Effector memory CD8-positive, alpha-beta T cell (primary cell): ENCODE results near the gene C12orf76.
A peak's percentile ranks its signal among the peaks of the same experiment; 100 is the strongest.
"Not testable (repeated sequence)": the region's sequence is repeated elsewhere in the genome, so short reads cannot be mapped to it uniquely, and the experiment has no call there.

ENCODE experiments used
- ATAC-seq: fragments of 150-1000 bp; cut with Tn5 transposase; replicated peaks from 2 replicates; pipeline ENCODE4 v1.10.0; 2021; ENCODE audit warnings: mild to moderate bottlenecking, moderate library complexity
- DNase-seq, 3 experiments: peaks; one replicate each; pipeline ENCODE4 v3.0.0; 2021
- H3K27ac Mint-ChIP-seq, 2 donors: one replicate each; pipeline ENCODE4 v1.8.0; 2022; ENCODE audit warnings: mild to moderate bottlenecking in 2 of 2, mixed read lengths in 2 of 2, moderate library complexity in 2 of 2
- H3K27me3 Mint-ChIP-seq, 2 donors: one replicate each; pipeline ENCODE4 v1.8.0; 2022; ENCODE audit warnings: mixed read lengths in 2 of 2
- H3K36me3 Mint-ChIP-seq: one replicate; pipeline ENCODE4 v1.8.0; 2022; ENCODE audit warnings: mild to moderate bottlenecking, moderate library complexity, mixed read lengths; ENCODE audit not compliant: insufficient read depth
- H3K4me1 Mint-ChIP-seq, 2 donors: one replicate each; pipeline ENCODE4 v1.8.0; 2022; ENCODE audit warnings: low read depth in 2 of 2, mixed read lengths in 2 of 2
- H3K4me3 Mint-ChIP-seq, 2 donors: one replicate each; pipeline ENCODE4 v1.8.0; 2022; ENCODE audit warnings: mild to moderate bottlenecking in 2 of 2, mixed read lengths in 2 of 2, moderate library complexity in 2 of 2
- H3K9me3 Mint-ChIP-seq, 2 donors: one replicate each; pipeline ENCODE4 v1.8.0; 2022; ENCODE audit warnings: mixed read lengths in 2 of 2

C12orf76 gene

DNA sequence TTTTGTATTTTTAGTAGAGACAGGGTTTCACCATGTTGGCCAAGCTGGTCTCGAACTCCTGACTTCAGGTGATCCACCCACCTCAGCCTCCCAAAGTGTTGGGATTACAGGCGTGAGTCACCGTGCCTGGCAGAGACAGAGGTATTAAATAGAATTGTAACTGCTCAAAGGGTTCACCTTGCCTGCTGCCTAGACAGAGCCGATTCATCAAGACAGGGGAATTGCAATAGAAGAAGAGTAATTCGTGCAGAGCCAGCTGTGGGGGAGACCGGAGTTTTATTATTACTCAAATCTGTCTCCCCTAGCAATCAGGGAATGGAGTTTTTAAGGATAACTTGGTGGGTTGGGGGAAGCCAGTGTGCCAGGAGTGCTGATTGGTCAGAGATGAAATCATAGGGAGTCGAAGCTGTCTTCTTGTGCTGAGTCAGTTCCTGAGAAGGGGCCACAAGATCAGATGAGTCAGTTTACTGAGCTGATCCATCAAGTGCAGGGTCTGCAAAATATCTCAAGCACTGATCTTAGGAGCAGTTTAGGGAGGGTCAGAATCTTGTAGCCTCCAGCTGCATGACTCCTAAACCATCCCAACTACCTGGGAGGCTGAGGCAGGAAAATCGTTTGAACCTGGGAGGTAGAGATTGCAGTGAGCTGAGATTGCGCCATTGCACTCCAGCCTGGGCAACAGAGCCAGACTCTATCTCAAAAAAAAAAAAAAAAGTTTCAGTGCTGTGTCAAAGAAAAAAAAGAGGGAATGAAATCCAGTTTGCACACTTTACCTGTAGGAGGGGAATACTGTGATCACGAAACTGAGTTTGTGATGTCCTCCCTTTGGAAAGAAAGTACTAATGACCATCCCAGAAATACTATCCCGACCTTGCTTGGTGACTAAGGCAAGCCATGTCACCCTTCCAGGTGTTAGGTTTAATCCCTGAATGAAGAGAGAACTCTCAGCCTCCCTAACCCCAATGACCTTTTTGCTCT lies 7.3 kb upstream of the C12orf76 start:
- ATAC-seq, DNase-seq, H3K36me3 Mint-ChIP-seq, H3K4me1 Mint-ChIP-seq, H3K9me3 Mint-ChIP-seq, H3K27ac Mint-ChIP-seq, H3K27me3 Mint-ChIP-seq, H3K4me3 Mint-ChIP-seq: not testable (repeated sequence)

DNA sequence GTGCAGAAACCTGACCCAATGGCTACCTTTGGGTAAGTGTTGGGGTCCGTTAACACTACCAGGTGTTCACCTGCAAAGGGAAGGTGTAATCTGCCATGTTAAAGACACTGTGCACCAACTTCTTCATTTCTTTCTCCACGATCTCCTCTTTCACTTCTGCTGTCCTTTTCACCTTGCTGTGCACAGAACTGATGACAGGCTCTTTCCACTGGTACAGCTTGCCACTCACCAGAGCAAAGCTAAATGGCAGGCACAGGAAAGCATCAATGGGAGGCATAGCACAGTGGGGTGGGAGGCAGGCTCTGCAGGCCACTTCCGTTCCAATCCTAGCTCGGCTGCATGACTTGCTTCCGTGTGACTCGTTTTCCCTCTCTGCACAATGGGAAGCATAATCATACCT lies 2.6 kb upstream of the C12orf76 start:
- ATAC-seq (no peak), DNase-seq (no peak)
- H3K4me1 Mint-ChIP-seq, result peaks cover 16 to 23% of the 10 kb centered on the region in 2 donors
- H3K27me3 Mint-ChIP-seq, result no peaks in the 10 kb centered on the region
- H3K27ac Mint-ChIP-seq, result no peak overlapping the region
- no peaks in the 10 kb centered on the region for H3K9me3 Mint-ChIP-seq
- H3K4me3 Mint-ChIP-seq, result no peak overlapping the region
- H3K36me3 Mint-ChIP-seq, result peaks cover 10% of the 10 kb centered on the region

DNA sequence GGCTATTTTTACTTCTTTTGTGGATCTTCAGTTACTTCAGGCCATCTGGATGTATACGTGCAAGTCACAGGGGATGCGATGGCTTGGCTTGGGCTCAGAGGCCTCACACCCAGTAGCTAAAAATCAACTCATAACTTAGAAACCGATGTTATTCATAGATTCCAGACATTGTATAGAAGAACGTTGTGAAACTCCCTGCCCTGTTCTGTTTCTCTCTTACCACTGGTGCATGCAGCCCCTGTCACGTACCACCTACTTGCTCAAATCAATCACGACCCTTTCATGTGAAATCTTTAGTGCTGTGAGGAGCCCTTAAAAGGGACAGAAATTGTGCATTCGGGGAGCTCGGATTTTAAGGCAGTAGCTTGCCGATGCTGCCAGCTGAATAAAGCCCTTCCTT lies 1.3 kb upstream of the C12orf76 start:
- H3K9me3 Mint-ChIP-seq, DNase-seq, H3K4me3 Mint-ChIP-seq, ATAC-seq, H3K27me3 Mint-ChIP-seq: not testable (repeated sequence)
- Mint-ChIP-seq H3K36me3 (peaks cover 11% of the 10 kb centered on the region), H3K4me1 (peaks cover 17 to 23% of the 10 kb centered on the region in 2 donors), H3K27ac (peak overlapping the region in 1 of 2 donors; percentile 31)

DNA sequence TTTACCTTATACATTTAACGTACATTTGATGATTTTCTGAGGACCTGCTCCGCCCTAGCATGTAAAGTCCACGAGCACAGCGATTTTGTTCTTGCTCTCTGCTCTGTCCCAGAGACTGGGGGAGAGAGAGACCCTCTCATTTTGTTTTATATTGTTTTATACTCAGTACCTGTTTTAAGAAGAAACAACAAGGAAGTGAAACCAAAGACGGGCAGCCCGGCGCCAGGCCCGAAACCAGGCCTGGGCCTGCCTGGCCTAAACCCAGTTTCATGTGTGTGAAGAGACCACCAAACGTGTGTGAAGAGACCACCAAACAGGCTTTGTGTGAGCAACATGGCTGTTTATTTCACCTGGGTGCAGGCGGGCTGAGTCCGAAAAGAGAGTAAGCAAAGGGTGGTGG lies 712 bp upstream of the C12orf76 start:
- peaks cover 14% of the 10 kb centered on the region for H3K36me3 Mint-ChIP-seq
- not testable (repeated sequence) for DNase-seq, H3K9me3 Mint-ChIP-seq, ATAC-seq, H3K27me3 Mint-ChIP-seq
- peak overlapping the region; percentile 89 to 98 for H3K4me3 Mint-ChIP-seq
- H3K4me1 Mint-ChIP-seq, result peaks cover 17 to 23% of the 10 kb centered on the region in 2 donors
- peak overlapping the region; percentile 92 to 97 for H3K27ac Mint-ChIP-seq

DNA sequence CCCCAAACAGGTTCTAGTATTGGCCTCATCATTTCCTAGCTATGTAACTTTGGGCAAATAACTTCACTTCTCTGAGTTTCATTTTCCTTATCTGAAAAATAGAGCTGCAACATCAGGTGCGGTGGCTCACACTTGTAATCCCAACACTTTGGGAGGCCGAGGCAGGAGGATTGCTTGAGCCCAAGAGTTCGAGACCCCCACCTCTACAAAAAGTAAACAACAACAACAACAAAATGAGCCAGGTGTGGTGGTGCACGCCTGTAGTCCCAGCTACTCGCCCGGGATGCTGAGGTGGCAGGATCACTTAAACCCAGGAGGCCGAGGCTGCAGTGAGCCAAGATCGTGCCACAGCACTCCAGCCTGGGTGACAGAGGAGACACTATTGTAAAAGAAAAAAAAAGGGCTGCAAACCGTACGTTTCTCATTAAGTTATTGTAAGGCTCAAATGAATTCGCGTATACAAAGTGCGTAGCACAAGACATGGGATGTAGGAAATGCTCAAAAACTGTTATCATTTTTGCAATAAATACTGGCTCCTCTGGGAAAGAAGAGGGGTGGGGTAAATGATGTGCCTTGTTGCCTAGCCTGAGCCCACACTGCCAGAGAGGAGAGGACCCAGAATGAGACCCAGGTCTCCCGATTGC lies 903 bp downstream of the C12orf76 start:
- Mint-ChIP-seq H3K9me3 (no peaks in the 10 kb centered on the region), H3K4me3 (peak overlapping the region; percentile 89 to 98), H3K27me3 (no peaks in the 10 kb centered on the region), H3K4me1 (peaks cover 21 to 29% of the 10 kb centered on the region in 2 donors), H3K36me3 (peaks cover 14% of the 10 kb centered on the region), H3K27ac (peak overlapping the region in 1 of 2 donors; percentile 97)
- ATAC-seq (no peak), DNase-seq (no peak)

DNA sequence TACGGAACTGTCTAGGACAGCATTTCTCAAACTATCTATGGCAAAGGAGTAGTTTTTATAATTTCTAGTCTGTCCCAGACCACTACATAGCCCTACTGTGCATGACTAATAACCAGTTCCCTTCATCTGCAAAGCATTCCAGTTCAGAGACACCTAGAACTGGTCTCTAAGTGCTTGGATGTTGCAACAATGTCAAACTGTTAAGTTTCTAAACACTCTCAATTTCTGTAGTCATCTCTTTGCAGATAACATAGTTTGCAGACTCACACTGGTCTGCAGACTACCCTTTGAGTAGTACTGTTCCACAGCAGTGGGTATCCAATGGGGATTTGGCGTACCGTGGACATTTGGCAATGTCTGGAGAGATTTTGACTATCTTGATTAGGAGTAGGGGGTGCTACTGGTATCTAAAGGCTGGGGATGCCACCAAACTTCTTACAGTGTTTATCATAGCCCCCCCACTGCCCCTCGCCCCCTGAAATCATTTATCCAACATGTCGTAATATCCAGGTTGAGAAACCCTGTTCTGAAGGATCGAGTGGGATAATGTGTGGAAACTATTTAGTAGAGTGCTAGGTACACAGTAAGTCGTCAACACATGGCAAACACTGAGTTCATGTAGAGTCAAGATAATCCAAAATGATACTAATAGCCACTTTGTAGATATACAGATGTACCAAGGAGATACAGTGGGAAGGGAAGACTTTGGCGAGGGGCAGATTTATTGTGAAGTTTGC lies 1.7 kb downstream of the C12orf76 start:
- no peak for DNase-seq
- Mint-ChIP-seq H3K4me1 (peaks cover 23 to 29% of the 10 kb centered on the region in 2 donors), H3K36me3 (peaks cover 14% of the 10 kb centered on the region), H3K27ac (no peak overlapping the region), H3K4me3 (peak overlapping the region; percentile 89 to 98), H3K27me3 (no peaks in the 10 kb centered on the region), H3K9me3 (no peaks in the 10 kb centered on the region)
- no peak for ATAC-seq

DNA sequence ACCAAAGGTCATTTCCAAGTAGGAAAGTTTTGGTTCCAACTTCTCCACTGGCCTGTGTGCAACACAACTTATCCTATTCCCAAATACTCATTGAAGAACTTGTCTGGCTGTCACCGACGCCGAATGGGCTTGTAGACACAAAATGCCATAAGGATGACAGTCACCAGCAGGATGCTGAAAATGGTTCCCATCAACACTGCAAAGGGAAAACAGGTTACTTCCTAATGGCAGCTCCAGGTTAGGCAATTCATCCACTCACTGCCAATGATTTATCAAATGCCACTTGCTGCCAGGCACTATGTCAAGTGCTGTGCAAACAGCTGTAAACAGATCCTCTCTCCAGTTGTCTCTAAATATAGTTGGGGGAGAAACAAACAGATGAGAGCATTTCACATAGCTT lies 6.1 kb downstream of the C12orf76 start:
- ATAC-seq (no peak), DNase-seq (no peak)
- Mint-ChIP-seq H3K27me3 (no peaks in the 10 kb centered on the region), H3K4me3 (no peak overlapping the region), H3K27ac (peak overlapping the region; percentile 10 to 25), H3K4me1 (peaks cover 26 to 31% of the 10 kb centered on the region in 2 donors), H3K36me3 (peaks cover 20% of the 10 kb centered on the region), H3K9me3 (no peaks in the 10 kb centered on the region)

DNA sequence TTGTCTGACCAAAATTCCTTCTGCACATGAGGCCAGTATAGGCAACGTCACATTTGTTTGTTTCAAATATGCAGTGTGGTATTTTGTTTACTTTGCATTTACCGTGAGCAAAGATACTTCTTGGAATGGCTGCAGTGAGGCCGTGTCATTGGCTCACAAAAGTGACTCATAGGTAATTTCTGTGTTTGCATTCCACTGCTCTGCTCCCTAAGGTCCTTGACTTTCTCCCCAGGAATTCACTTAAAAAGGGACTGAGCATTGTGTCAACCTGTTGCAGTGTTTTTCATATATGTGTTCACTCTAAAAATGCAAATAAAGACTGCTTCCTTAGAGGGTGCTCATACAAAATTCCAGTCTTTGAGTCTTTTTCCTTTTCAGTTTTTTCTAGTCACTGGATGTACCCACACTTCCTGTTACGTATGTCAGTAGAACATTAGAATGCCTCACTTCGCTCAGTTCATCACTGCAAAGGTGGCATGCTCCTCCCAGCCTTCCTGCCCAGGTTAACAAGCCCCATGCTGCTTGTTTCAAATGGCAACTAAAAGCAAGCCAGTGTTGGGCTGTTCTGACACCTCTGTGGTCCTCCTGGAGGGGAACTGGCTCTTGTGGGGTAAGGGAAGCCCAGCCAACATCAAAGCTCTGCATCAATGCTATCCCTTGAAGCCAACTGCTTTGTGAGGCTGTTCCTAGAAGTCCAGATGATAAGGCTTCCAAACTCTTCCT lies 9.1 kb downstream of the C12orf76 start:
- no peaks in the 10 kb centered on the region for H3K9me3 Mint-ChIP-seq
- no peaks in the 10 kb centered on the region for H3K27me3 Mint-ChIP-seq
- peaks cover 26 to 32% of the 10 kb centered on the region in 2 donors for H3K4me1 Mint-ChIP-seq
- H3K27ac Mint-ChIP-seq, result peak overlapping the region; percentile 91 to 94
- peak overlapping the region; percentile 42 to 60 for H3K4me3 Mint-ChIP-seq
- DNase-seq (no peak), ATAC-seq (peak; percentile 79)
- H3K36me3 Mint-ChIP-seq, result peaks cover 38% of the 10 kb centered on the region

DNA sequence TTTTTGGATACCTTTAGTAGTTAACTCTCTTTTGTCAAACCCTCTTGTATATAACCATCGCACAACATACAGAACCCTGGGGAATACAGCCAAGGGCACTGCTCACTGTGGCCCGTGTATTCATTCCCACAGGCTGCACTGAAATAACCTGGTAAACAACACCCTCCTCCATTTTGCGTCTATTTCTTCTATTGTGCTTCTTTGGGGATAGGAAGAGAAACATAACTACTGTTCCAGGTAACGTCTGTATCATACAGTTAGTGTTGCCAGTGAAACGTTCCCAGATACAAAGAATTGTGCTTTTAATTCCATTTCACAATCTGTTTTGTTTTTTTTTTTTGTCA lies 9.6 kb downstream of the C12orf76 start:
- Mint-ChIP-seq H3K9me3 (no peaks in the 10 kb centered on the region), H3K4me1 (peaks cover 26 to 32% of the 10 kb centered on the region in 2 donors), H3K27ac (peak overlapping the region; percentile 42 to 94), H3K4me3 (no peak overlapping the region), H3K36me3 (peaks cover 38% of the 10 kb centered on the region), H3K27me3 (no peaks in the 10 kb centered on the region)
- ATAC-seq (no peak), DNase-seq (no peak)

DNA sequence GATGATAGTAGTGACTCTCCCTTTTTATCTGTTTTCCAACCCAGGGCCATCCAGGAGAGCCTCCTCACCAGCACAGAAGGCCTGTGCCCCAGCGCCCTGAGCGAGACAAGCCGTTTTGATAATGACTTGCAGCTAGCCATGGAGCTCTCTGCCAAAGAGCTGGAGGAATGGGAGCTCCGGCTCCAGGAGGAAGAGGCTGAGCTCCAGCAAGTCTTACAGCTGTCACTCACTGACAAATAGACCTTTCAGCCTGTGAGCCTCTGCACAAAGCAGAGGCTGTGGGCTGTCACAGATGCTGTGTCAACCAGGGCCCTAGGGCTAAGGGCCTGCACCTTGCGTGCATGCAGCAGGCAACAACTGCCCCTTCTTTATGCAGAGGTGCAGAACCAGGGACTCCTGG lies 11.0 kb downstream of the C12orf76 start:
- DNase-seq (no peak), ATAC-seq (no peak)
- no peak overlapping the region for H3K27ac Mint-ChIP-seq
- peaks cover 44% of the 10 kb centered on the region for H3K36me3 Mint-ChIP-seq
- no peaks in the 10 kb centered on the region for H3K9me3 Mint-ChIP-seq
- no peak overlapping the region for H3K4me3 Mint-ChIP-seq
- no peaks in the 10 kb centered on the region for H3K27me3 Mint-ChIP-seq
- peaks cover 20 to 27% of the 10 kb centered on the region in 2 donors for H3K4me1 Mint-ChIP-seq

DNA sequence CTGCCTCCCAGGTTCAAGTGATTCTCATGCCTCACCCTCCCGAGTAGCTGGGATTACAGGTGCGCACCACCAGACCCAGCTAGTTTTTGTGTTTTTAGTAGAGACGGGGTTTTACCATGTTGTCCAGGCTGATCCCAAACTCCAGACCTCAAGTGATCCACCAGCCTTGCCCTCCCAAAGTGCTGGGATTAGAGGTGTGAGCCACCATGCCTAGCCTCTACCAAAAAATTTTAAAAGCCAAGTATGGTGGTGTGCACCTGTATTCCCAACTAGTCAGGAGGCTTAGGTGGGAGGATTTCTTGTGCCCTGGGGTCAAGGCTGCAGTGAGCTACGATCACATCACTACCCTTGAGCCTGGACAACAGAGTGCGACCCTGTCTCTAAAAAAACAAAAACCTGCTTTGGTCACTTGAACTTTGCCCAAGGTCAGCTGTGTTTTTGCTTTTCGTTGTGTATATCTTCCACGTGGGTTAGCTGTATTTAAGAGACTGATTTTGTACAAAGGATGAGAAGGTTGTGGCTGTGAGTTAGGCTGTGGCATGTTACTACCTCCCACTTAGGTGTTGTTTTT lies 12.7 kb downstream of the C12orf76 start:
- ATAC-seq, result no peak
- peaks cover 20 to 27% of the 10 kb centered on the region in 2 donors for H3K4me1 Mint-ChIP-seq
- H3K27ac Mint-ChIP-seq, result peak overlapping the region; percentile 32 to 86
- no peak overlapping the region for H3K4me3 Mint-ChIP-seq
- H3K36me3 Mint-ChIP-seq, result peaks cover 57% of the 10 kb centered on the region
- no peaks in the 10 kb centered on the region for H3K27me3 Mint-ChIP-seq
- no peak for DNase-seq
- no peaks in the 10 kb centered on the region for H3K9me3 Mint-ChIP-seq

DNA sequence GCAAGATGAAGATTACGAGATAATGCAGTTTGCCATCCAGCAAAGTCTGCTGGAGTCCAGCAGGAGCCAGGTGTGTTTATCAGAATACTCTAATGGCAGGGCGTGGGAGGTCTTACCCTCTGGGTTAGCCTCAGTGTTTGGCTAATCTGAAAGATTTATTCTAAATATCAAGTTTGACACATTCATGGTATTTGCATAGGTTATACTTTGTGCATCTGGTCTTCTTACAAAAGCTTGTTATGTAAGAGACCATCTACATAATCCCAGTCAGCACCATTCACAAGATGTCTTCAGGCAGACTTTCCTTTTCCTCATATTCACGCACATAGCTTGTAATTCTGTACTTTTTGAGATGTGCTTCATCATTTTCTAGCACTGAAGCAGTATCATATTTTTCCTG lies 14.4 kb downstream of the C12orf76 start:
- peaks cover 60% of the 10 kb centered on the region for H3K36me3 Mint-ChIP-seq
- DNase-seq (no peak), ATAC-seq (no peak)
- H3K4me1 Mint-ChIP-seq, result peaks cover 5 to 12% of the 10 kb centered on the region in 2 donors
- no peak overlapping the region for H3K4me3 Mint-ChIP-seq
- H3K9me3 Mint-ChIP-seq, result no peaks in the 10 kb centered on the region
- H3K27ac Mint-ChIP-seq, result peak overlapping the region in 1 of 2 donors; percentile 5
- H3K27me3 Mint-ChIP-seq, result no peaks in the 10 kb centered on the region
